D721Med (cell line): Measurements from ENCODE around the gene MPHOSPH8.

Experiments used
- DNase-seq: peaks from one replicate; pipeline ENCODE4 v3.0.0; 2011; ENCODE audit warnings: low spot score; ENCODE audit not compliant: insufficient read length
- FAIRE-seq: peaks from 2 replicates; lab custom pipeline; 2011; peaks lifted over from hg19 to GRCh38; lab: Jason Lieb, UNC
- TF ChIP-seq, protein P1 (sequence below): IDR thresholded peaks from 2 replicates; pipeline ENCODE4 v1.5.1; 2012; ENCODE audit warnings: mild to moderate bottlenecking, control low read depth; ENCODE audit not compliant: insufficient read depth; ENCODE audit errors: missing control alignments

The MPHOSPH8 gene

DNA sequence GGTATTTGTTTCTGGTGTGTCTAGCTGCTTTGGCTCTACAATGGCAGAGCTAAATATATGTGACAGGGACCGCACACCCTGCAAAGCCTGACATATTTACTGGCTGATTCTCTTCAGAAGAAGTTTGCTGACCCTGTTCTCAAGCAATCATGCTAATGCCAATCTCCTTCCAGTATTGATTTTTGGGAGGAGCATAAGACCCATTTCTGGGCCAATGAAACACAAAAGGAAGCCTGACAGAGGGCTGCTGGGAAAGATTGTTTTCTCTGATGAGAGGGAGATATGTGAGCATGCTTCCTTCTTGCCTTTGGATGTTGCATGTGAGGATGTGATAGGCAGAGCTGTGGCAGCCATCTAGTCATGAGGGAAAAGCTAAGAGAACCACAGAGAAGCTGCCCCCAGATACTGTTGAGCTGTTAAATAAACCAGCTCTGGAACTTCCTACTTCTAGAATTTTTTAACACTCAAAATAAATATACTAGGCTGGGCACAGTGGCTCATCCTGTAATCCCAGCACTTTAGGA lies 40.7 kb upstream of the MPHOSPH8 start:
- FAIRE-seq (no peak), DNase-seq (no peak)
- TF ChIP-seq, protein P1, sequence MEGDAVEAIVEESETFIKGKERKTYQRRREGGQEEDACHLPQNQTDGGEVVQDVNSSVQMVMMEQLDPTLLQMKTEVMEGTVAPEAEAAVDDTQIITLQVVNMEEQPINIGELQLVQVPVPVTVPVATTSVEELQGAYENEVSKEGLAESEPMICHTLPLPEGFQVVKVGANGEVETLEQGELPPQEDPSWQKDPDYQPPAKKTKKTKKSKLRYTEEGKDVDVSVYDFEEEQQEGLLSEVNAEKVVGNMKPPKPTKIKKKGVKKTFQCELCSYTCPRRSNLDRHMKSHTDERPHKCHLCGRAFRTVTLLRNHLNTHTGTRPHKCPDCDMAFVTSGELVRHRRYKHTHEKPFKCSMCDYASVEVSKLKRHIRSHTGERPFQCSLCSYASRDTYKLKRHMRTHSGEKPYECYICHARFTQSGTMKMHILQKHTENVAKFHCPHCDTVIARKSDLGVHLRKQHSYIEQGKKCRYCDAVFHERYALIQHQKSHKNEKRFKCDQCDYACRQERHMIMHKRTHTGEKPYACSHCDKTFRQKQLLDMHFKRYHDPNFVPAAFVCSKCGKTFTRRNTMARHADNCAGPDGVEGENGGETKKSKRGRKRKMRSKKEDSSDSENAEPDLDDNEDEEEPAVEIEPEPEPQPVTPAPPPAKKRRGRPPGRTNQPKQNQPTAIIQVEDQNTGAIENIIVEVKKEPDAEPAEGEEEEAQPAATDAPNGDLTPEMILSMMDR: no peak

DNA sequence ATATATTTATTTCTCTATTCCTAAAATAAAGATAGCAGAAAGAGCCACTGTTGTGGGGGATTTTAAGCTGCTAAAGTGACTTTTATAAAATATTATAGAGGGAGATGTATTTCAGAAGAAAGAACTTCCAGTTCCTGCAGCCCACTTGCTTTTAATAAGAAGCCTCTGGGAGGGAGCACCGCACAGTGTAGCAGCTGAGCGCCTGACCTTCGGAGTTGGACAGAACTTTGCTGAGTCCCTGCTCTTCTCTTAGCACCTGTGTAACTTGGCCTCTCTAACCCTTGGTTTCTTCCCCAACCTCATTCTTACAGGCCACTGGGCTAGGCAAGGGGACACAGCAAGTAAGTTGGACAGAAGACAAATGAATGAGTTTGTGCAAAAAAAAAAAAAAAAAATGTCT lies 37.4 kb upstream of the MPHOSPH8 start:
- DNase-seq: no peak
- FAIRE-seq: no peak
- TF ChIP-seq, protein P1: no peak

DNA sequence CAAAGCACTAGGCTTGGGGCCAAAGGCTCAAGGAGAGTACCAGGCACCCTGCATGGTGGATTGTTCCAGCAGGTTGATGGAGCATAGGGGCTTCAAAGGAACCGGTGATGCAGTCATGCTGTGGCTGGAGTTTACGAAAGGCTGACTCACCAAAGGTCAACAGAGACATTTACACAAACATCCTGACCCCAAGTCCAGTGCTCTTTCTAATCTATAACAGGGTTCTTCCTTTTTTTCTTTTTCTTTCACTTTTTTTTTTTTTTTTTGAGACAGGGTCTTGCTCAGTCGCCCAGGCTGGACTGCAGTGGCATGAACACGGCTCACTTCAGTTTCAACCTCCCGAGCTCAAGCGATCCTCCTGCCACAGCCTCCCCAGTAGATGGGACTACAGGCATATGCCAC lies 36.5 kb upstream of the MPHOSPH8 start:
- FAIRE-seq (no peak), DNase-seq (no peak)
- TF ChIP-seq, protein P1: no peak

DNA sequence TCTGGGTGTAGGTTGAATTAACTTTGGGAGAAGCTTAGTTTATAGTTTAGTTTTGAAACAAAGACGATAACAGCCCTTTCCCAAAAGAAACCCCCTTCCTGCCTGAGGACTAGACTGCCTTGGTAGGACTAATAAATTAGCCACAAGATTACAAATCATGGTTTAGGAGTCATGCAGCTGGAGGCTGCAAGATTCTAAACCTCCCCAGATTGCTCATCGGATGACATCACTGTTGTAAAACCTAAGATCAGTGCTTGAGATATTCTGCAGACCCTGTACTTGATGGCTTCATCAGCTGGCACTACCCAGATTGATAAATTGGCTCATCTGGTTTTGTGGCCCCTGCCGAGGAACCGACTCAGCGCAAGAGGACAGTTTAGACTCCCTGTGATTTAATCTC lies 35.9 kb upstream of the MPHOSPH8 start:
- no peak for FAIRE-seq

DNA sequence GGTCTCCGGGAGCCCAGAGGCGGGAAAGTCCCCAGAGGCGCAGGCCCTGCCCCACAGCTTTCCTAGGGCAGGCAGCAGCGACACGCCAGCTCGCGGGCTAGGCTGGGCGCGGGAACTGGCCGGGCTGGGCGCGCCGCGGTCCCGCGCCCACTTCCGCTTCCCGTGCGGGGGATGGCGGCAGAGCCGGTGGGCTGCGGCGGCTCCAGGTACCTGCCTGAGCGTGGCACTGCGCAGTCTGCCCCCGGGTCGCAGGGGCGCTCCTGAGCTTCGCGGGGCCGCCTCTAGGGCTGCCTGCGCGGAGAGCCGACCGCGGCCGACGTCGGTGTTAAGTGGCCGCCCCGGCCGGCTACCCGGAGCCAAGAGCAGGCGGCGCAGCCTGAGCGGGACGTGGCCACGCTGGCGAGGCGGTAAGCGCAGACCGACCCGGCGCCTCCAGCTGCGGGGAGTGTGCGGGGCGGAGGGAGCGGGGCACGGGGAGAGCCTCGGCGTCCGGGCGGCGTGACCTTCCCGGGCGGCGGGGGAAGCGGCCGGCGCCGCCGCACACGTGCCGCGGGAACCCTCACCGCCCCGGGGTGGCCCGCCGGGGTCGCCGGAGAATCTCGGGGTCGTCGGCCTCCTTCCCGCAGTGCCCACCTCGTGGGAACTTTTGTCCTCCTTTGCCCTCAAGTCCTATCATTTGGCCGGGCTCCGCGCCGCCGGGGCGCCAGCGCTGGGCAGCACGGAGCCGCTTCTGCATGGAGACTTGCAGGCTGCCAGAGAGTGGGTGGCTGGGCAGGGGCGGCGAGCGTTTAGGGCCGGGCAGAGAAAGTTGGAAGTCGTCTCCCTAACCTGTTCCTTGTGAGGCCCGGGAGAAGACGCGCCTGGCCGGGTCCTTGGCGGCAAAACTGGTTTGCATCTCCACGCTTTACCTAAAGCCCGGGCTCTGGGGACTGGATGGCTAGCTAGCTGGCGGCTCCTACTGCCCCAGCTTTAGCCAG lies 31.4 kb upstream of the MPHOSPH8 start:
- DNase-seq (peak; percentile 26), FAIRE-seq (no peak)
- TF ChIP-seq, protein P1: no peak

More for the DNA sequence above, 35.9 kb upstream of the MPHOSPH8 start:
- TF ChIP-seq, protein P1: no peak
- no peak for DNase-seq

DNA sequence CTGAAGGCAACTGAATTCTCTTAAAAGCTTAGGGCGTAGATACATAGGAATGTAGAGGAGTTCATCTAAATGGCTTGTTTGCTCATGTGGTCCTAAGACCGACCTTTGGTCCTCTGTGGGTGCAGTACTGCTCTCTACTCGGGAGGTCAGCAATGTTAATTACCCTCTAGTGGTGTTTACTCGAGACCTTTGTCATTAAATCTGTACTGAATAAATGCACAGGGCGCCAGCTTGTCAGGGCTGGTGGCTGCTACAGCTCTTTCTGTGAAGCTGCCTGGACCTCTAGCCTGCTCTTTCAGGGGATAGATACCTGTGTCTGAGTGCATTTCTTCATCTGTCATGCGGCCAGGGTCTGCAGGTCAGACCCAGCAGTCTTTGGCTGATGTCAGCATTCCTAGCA lies 29.2 kb upstream of the MPHOSPH8 start:
- TF ChIP-seq, protein P1: no peak
- FAIRE-seq (no peak), DNase-seq (no peak)
